ENCODE measurements around the gene FOXRED1.

The FOXRED1 gene

DNA sequence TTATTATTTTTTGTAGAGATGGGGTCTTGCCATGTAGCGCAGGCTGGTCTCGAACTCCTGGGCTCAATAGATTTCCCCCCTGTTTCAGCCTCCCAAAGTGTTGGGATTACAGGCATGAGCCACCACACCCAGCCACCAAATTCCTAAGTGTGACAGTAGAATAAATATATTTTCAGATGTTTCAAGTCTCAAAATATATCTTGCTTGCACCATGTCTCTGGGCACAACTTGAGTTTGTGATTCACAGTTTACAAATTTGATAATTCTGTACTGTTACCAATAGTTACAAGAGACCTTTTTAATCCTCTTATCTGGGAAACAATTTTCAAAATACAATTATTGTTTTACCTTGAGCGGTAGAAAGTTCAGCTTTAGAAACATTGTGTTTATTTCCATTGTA, 54.0 kb downstream of the FOXRED1 start:
- Histone ChIP-seq H3K36me3 (ENCODE audit: insufficient read depth, low read length) (peaks cover 11% of the 10 kb centered on the region; the same call in 1 of the 2 replicates), H3K9me2 (ENCODE audit: low read depth, low read length) (no peaks in the 10 kb centered on the region), H3K27ac (ENCODE audit: low read depth, low read length, poor library complexity, severe bottlenecking) (no peak overlapping the region), H3K9me3 (ENCODE audit: low read length) (no peaks in the 10 kb centered on the region), H3K27me3 (ENCODE audit: insufficient read depth, low read length) (no peaks in the 10 kb centered on the region), H3K9ac (ENCODE audit: low read length) (no peak overlapping the region), H3K4me2 (ENCODE audit: low read length) (no peak overlapping the region), H3K4me1 (ENCODE audit: insufficient read depth, low read length, severe bottlenecking) (peaks cover 10% of the 10 kb centered on the region), H3K79me2 (ENCODE audit: insufficient read depth, low read length) (no peaks in the 10 kb centered on the region), H4K20me1 (ENCODE audit: insufficient read depth, low read length) (no peaks in the 10 kb centered on the region), H3K4me3 (ENCODE audit: low read depth, low read length, poor library complexity, severe bottlenecking) (no peak overlapping the region), H2AFZ (ENCODE audit: low read length) (no peak overlapping the region), H3F3A (ENCODE audit: insufficient read depth, low read length) (no peaks in the 10 kb centered on the region)
- TF ChIP-seq CTCF (IDR thresholded peaks at IDR 0.05; ENCODE audit: low read length) (no peak), EZH2 (IDR thresholded peaks at IDR 0.05; ENCODE audit: borderline replicate concordance, low read length) (no peak)

DNA sequence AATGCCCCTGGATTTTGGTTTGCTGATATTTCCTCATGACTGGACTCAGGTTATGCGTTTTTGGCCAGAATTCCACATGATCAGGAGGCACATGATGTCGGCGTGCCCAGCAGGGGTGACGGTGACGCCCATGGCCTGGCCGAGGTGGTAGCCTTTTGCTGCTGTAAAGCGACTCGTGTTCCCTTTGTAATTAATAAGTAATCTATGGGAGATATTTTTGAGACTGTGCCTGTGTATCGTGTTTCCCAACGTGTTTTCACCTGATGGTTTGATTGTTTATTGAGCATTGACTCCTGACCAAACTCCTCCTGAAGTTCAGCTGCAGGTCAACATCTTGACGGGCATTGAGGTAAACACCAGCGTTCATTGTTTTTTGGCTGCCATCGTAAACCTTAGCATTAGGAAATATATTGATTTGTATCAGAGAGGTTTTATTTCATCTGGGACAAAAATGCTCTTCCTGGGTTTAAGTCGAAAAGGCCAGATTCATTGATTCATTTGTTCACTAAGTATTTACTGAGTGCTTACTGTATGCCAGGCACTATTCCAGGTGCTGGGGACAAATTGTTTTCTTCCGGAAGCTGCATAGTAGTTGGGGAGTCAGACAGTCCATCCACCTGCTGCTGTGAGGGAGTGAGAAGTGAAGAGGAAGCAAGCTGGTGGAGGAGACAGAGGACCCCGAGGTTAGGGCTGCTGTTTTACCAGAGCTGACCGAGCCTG, 58.5 kb downstream of the FOXRED1 start:
- H3F3A ChIP-seq (ENCODE audit: insufficient read depth, low read length), result no peaks in the 10 kb centered on the region
- no peak overlapping the region for H3K4me3 ChIP-seq (ENCODE audit: low read depth, low read length, poor library complexity, severe bottlenecking)
- no peaks in the 10 kb centered on the region for H4K20me1 ChIP-seq (ENCODE audit: insufficient read depth, low read length)
- no peaks in the 10 kb centered on the region for H3K9me2 ChIP-seq (ENCODE audit: low read depth, low read length)
- no peaks in the 10 kb centered on the region for H3K79me2 ChIP-seq (ENCODE audit: insufficient read depth, low read length)
- H3K9ac ChIP-seq (ENCODE audit: low read length), result no peak overlapping the region
- H3K4me2 ChIP-seq (ENCODE audit: low read length), result no peak overlapping the region
- no peaks in the 10 kb centered on the region for H3K4me1 ChIP-seq (ENCODE audit: insufficient read depth, low read length, severe bottlenecking)
- H3K36me3 ChIP-seq (ENCODE audit: insufficient read depth, low read length), result peaks cover 13% of the 10 kb centered on the region; the same call in 1 of the 2 replicates
- H3K27me3 ChIP-seq (ENCODE audit: insufficient read depth, low read length), result no peaks in the 10 kb centered on the region
- H2AFZ ChIP-seq (ENCODE audit: low read length), result no peak overlapping the region
- TF ChIP-seq CTCF (IDR thresholded peaks at IDR 0.05; ENCODE audit: low read length), result no peak
- TF ChIP-seq EZH2 (IDR thresholded peaks at IDR 0.05; ENCODE audit: borderline replicate concordance, low read length), result no peak
- H3K9me3 ChIP-seq (ENCODE audit: low read length), result no peaks in the 10 kb centered on the region
- H3K27ac ChIP-seq (ENCODE audit: low read depth, low read length, poor library complexity, severe bottlenecking), result no peak overlapping the region

Measured in OCI-LY1 (cell line).